GM21737 (cell line): Measurements from ENCODE around the gene DNAJC17.

Experiments
- ATAC-seq: cut with Tn5 transposase; IDR thresholded peaks from one replicate; pipeline ENCODE4 v1.9.1; 2021; ENCODE audit warnings: mild to moderate bottlenecking, moderate library complexity; ENCODE audit not compliant: unreplicated experiment

The DNAJC17 gene

DNA sequence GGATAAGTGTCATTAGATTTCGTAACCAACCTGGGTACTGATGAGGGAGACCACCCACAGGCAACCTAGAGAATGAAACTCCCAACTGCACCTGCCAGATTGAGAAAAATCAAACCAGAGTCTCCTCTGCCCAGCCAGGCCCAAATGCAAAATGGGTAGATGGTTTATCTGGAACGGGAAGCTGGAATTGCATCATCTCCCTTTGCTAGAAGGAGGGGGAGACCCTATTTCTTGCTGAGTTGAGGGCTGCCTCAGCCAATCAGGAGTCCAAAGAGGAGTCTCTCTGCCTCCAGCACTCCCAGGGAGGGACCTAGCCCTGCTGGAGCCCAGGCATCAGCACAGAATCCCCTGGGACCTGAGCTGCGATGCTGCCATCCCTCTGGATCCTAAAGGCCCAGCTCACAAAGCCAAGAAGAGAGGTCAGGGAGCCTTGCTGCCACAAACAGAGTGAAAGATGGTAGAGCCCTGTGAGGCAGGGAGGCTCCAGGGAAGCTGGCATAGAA, 60.3 kb downstream of the DNAJC17 start:
- no peak for ATAC-seq

DNA sequence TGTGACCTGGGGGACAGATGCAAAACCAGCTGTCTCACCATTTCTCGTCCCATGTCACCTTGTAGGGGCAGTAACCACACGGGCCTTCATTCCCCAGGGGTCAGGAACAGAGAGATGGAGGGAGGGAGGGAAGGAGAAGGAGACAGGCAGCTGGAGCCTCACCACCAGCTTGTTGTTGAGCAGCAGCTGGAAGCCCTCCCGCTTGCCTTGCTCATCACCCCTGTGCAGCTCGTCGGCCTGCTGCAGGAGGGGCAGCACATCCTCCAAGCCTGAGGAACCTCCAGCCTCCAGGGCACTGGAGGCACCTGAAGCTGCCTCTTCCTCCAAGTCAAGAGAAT, 62.5 kb downstream of the DNAJC17 start:
- ATAC-seq: no peak

DNA sequence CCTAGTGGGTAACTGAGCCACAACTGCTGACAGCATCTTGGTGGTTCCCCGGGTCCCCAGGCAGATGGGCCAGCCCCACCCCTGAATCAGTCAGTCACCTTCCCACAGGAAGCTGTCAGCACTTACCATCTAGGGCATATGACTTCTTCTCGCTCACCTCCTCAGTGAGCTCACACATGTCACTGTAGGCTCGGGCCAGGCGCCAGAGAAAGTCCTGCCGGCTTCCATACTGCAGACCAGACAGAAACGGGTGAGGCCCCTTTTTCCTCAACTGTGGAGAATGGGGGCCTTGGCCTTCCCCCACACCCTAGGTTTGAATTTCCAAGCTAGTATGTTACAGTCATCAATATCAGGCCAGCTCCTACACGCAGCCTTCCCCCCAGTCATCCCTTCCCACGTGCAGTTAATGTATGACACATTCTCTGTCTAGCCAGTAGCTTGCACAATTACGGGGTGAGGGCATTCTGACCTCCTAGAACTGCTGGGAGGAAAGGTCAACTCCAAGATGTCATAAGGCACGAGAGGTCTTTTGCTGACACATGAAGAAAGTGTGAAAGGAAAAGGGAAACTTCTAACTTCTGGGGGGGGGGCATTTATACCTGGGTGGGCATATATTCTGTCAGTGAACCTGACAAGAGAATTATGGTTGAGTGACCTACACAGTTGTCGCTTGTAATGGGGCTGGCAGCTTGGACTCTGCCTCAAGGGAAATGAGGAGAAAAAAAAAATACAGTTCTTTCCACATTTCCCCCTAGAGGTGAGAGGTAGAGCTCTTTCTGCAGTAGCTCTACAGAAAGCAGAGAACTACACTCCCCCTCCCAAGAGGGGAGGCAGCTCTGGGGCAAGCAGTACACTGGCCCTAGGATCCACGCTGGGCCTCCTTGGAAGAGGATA, 63.1 kb downstream of the DNAJC17 start:
- ATAC-seq: no peak

DNA sequence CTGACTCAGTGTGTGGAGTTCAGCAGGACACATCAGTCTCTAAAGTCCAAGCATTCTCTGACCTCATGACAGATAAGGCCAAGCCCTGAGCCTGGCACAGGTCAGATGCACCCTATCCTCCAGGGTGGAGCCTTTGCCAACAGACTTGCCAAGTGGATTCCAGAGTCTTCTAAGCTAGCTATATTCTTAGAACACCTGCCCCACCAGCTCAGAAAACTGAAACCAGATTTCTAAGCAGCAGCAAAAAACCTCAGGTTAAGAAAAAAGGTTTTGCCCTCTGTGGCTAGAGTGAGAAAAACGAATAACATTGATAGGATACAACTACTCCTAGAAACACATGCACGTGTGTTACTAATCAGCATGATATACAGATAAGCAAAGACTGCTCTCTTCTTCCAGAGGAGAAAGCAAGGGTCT, 63.8 kb downstream of the DNAJC17 start:
- no peak for ATAC-seq

DNA sequence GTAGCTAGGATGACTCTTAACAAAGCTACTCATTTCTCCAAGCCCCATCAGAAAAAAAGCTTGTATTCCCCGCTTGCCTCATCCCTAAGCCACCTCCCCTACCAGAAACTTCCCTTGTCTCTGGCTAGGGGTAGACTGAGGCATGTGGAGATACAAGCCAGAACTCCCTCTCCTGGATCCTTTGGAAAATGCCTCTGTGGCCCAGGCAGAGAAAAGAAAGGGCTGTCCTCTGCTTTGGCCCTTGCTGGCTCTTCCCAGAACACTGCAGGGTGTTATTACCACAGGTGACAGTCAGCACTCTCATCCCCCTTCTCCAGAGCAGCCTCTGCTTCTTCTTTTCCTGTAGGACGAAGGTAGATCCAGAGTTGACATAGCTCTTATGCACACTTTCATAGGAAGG, 67.4 kb downstream of the DNAJC17 start:
- no peak for ATAC-seq

DNA sequence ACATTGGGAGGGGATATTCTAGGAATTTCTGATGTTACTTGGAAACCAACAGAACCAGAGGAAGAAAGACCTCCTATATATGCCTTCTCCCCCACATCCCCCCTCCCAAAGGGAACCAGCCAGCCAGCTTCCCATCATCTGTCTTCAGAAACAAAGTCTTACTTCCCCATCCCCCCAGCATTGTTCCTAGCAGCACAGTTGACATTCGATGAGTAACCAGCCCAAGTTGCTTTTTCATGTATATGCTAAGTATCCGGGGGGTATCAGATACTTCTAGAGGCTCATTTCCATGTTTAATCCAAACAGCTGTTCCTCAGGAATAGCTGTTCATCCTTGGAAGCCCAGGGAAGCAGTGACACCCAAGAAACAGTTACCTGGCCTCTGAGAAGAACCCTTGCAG, 68.2 kb downstream of the DNAJC17 start:
- ATAC-seq: no peak

DNA sequence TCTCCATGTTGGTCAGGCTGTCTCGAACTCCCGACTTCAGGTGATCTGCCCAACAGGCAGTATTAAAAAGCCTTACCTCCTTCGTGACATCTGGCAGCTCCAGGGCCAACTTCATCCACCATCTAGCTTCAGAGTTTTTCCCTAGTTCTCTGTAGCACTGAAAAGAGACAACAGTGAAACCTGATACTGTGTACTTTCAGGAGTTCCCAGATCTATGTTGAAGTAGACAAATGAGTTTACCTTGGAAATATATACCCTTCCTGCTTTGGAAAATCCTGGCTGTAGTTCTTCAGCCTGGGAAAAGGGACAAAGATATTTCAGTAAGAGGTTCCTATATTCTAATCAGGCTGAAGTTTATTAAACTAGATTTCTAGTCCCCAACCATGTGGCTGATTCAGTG, 70.2 kb downstream of the DNAJC17 start:
- ATAC-seq: no peak

DNA sequence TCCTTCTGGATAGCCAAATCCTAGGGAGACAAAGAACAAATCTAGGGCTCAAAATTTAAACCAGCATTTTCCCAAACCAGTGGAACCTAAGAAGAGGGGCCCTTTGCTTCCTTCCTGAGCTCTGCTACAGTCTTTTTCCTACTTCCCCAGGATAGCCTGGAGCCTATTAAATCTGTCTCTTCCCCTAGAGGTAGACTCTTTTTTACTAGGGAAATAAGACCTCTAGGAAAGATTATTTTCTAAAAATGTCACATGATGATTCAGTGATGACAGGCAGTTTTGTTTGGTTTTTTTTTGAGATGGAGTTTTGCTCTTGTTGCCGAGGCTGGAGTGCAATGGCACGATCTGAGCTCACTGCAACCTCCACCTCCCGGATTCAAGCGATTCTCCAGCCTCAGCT, 70.7 kb downstream of the DNAJC17 start:
- no peak for ATAC-seq

DNA sequence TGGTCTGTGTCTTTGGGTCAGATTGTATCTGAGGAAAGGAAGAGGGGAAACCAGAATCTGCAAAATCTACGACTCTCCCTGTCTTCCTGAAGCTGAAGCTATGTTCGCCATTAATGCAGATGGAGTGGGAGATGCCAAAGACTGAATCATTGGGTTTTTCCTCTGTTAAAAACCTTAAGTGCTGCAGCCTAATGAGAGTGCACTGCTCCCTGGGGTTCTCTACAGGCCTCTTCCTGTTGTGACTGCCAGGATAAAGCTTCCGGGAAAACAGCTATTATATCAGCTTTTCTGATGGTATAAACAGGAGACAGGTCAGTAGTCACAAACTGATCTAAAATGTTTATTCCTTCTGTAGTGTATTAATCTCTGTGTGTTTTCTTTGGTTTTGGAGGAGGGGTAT, 76.2 kb downstream of the DNAJC17 start:
- no peak for ATAC-seq

DNA sequence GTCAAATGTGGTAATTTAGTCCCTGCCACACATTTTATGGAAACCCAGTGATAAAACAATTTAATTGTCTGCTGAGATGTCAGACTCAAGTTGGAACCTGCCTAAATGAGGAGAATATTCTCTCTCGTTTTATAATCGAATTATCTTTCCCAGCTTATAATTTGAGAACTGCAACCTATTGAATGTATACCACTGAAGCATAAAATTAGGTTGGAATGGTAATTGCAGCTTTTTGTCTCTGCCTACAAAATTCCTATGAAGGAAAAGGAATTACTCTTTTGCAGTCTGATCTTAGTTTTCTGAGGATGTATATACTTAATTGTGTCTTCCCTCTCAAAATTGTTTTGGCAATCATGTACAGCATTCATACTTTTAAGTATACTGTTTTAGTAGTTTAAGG, 83.4 kb downstream of the DNAJC17 start:
- no peak for ATAC-seq

DNA sequence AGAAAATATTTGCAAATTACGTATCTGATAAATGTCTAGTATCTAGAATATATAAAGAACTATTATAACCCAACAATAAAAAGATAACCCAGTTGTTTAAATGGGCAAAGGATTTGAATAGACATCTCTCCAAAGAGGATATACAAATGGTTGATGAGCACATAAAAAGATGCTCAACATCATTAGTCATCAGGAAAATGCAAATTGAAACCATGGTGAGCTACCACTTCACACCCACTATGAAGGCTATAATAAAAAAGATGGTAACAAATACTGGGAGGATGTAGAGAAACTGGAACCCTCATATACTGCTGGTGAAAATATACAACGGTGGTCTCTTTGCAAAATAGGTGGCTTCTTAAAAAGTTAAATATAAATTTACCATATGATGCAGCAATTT, 84.3 kb downstream of the DNAJC17 start:
- no peak for ATAC-seq

DNA sequence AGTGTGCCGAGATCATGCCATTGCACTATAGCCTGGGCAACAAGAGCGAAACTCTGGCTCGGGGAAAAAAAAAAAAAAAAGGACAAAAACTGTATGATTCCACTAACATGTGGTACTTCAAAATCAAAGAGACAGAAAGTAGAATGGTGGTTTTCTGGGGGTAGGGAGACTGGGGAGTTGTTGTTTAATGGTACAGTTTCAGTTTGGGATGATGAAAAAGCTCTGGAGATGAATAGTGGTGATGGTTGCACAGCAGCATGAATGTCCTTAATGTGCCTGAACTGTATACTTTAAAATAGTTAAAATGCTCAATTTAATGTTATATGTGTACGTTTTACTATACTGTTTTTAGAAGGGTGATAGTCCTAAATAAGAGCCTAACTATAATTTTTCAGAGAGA, 84.9 kb downstream of the DNAJC17 start:
- ATAC-seq: no peak

DNA sequence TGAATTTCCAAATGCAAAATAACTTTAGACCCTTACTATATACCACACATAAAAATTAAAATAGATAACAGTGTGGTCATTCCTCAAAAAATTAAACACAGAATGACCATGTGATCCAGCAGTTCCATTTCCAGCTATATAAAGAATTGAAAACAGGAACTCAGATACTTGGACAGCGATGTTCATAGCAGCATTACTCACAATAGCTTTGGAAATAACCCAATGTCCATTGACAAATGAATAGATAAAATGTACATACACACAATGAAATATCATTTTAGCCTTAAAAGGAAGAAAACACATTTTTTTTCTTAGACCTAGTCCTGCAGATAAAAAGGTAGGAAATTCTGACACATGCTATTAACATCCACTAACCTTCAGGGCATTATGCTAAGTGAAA, 85.6 kb downstream of the DNAJC17 start:
- no peak for ATAC-seq

DNA sequence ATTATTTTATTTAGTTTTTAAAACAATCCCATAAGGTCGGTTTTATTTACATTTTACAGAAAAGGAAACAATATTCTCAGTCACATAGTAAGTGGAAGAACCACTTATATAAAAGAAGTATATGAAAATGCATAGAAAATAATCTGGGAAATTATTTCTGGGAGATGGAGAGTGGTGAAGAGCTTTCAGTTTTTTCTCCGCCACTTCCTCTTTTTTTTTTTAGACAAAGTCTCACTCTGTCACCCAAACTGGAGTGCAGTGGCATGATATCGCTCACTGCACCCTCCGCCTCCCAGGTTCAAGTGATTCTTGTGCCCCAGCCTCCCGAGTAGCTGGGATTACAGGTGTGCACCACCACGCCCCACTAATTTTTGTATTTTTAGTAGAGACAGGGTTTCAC, 91.1 kb downstream of the DNAJC17 start:
- no peak for ATAC-seq
